Measurements from ENCODE around the gene MAP3K12. TPM values are rescaled to one million over a fixed set of nuclear protein-coding genes. Genes with fewer than 3 reads are reported as not detected.

The MAP3K12 gene
- total and polyA plus RNA-seq, 10 of the 15 experiments (the other 5 are each of a cell fraction or from before 2014, with no cell fraction given) = 0.45 to 14.9 (median 6.9) TPM

DNA sequence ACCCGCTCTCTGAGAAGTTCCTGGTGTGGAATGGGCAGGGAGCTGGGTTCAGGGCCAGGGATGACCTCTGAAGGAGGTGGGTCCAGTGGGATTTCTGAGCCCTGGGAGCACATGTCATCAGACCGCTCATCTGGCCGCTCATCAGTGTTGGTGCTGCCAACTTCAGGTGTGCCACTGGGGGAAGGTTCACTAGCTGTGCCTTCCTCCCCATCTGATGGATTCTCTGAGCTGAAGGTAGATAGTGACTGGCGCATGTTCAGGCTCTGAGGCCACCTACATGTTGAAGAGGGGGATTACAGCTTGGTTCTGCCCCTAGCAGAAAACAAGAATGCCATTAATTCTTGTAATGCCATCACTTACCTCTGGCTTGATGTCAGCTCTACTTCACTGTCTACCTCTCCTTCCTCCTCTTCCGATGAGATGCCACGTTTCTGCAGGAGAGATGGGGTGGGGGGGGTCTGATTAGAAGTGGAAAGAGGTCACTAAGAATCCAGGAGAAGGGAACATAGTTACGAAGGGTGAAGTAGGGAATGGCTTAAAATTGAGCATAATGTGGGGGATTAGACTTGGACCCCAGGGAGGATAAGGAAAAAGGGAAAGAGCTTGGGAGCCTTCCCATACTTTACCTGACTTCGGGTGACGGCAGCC is 17.2 kb downstream of the MAP3K12 start:
- ATAC-seq (peak; percentile 59), FAIRE-seq (no peak), DNase-seq (ENCODE audit: low read depth, low spot score) (no peak)
- intact Hi-C loops (cut with micrococcal nuclease; ENCODE audit: unreplicated experiment) (no loop called here), in situ Hi-C loops (cut with MboI) (no loop called here)
- TF ChIP-seq TAF1 (IDR thresholded peaks at IDR 0.05; ENCODE audit: borderline replicate concordance, low read depth, low read length) = no peak
- TF ChIP-seq, protein P1, sequence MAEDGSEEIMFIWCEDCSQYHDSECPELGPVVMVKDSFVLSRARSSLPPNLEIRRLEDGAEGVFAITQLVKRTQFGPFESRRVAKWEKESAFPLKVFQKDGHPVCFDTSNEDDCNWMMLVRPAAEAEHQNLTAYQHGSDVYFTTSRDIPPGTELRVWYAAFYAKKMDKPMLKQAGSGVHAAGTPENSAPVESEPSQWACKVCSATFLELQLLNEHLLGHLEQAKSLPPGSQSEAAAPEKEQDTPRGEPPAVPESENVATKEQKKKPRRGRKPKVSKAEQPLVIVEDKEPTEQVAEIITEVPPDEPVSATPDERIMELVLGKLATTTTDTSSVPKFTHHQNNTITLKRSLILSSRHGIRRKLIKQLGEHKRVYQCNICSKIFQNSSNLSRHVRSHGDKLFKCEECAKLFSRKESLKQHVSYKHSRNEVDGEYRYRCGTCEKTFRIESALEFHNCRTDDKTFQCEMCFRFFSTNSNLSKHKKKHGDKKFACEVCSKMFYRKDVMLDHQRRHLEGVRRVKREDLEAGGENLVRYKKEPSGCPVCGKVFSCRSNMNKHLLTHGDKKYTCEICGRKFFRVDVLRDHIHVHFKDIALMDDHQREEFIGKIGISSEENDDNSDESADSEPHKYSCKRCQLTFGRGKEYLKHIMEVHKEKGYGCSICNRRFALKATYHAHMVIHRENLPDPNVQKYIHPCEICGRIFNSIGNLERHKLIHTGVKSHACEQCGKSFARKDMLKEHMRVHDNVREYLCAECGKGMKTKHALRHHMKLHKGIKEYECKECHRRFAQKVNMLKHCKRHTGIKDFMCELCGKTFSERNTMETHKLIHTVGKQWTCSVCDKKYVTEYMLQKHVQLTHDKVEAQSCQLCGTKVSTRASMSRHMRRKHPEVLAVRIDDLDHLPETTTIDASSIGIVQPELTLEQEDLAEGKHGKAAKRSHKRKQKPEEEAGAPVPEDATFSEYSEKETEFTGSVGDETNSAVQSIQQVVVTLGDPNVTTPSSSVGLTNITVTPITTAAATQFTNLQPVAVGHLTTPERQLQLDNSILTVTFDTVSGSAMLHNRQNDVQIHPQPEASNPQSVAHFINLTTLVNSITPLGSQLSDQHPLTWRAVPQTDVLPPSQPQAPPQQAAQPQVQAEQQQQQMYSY (CRISPR knock-in tag; IDR thresholded peaks at IDR 0.05) = no peak
- TF ChIP-seq PML (IDR thresholded peaks at IDR 0.05; ENCODE audit: low read length) = peak; percentile 47; the same call in 1 of the 2 replicates
- no peak for TF ChIP-seq CBX3 (IDR thresholded peaks at IDR 0.05; ENCODE audit: borderline replicate concordance, low read depth)
- TF ChIP-seq POLR2A (IDR thresholded peaks at IDR 0.05; ENCODE audit: low read depth, low read length) = 0 out of 2 replicates have a peak, but pooled peaks have one; percentile 22
- TF ChIP-seq, protein P2, sequence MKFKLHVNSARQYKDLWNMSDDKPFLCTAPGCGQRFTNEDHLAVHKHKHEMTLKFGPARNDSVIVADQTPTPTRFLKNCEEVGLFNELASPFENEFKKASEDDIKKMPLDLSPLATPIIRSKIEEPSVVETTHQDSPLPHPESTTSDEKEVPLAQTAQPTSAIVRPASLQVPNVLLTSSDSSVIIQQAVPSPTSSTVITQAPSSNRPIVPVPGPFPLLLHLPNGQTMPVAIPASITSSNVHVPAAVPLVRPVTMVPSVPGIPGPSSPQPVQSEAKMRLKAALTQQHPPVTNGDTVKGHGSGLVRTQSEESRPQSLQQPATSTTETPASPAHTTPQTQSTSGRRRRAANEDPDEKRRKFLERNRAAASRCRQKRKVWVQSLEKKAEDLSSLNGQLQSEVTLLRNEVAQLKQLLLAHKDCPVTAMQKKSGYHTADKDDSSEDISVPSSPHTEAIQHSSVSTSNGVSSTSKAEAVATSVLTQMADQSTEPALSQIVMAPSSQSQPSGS (IDR thresholded peaks at IDR 0.05; ENCODE audit: low read length) = 0 out of 2 replicates have a peak, but pooled peaks have one; percentile 44
- TF ChIP-seq ZZZ3 (IDR thresholded peaks at IDR 0.05; ENCODE audit: control insufficient read depth, insufficient read length, low read depth) = no peak
- 0 out of 2 replicates have a peak, but pooled peaks have one; percentile 39 for TF ChIP-seq MTA3 (IDR thresholded peaks at IDR 0.05; ENCODE audit: borderline replicate concordance, low read length)
- peak; percentile 62 for TF ChIP-seq POLR2AphosphoS5 (IDR thresholded peaks at IDR 0.05; ENCODE audit: low read length)
- 0 out of 2 replicates have a peak, but pooled peaks have one; percentile 11 for TF ChIP-seq RAD21 (IDR thresholded peaks at IDR 0.05; ENCODE audit: insufficient read depth, low read depth, low read length)
- TF ChIP-seq, protein P3, sequence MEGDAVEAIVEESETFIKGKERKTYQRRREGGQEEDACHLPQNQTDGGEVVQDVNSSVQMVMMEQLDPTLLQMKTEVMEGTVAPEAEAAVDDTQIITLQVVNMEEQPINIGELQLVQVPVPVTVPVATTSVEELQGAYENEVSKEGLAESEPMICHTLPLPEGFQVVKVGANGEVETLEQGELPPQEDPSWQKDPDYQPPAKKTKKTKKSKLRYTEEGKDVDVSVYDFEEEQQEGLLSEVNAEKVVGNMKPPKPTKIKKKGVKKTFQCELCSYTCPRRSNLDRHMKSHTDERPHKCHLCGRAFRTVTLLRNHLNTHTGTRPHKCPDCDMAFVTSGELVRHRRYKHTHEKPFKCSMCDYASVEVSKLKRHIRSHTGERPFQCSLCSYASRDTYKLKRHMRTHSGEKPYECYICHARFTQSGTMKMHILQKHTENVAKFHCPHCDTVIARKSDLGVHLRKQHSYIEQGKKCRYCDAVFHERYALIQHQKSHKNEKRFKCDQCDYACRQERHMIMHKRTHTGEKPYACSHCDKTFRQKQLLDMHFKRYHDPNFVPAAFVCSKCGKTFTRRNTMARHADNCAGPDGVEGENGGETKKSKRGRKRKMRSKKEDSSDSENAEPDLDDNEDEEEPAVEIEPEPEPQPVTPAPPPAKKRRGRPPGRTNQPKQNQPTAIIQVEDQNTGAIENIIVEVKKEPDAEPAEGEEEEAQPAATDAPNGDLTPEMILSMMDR (IDR thresholded peaks at IDR 0.05 in 2 of 3, conservative IDR thresholded peaks at IDR 0.05 in 1 of 3; ENCODE audit: control insufficient read depth in 2 of 3, extremely low read depth in 1 of 3, insufficient read depth in 1 of 3, low read depth in 3 of 3, low read length in 3 of 3) = peak in 2 of 3 experiments; percentile 31 to 35; a peak in 3 of 6 replicates
- no peak for TF ChIP-seq PAX8 (IDR thresholded peaks at IDR 0.05)
- Histone ChIP-seq H3K9me3 (replicated peaks; ENCODE audit: control insufficient read depth, insufficient read depth, low read length) (no peaks in the 10 kb centered on the region), H3K36me3 (ENCODE audit: control insufficient read depth in 2 of 2, insufficient read depth in 2 of 2, low read length in 1 of 2) (peaks cover 38 to 52% of the 10 kb centered on the region in 2 experiments), H3K4me1 (ENCODE audit: control insufficient read depth, insufficient read depth, low read length) (no peaks in the 10 kb centered on the region), H4K20me1 (ENCODE audit: control insufficient read depth, insufficient read depth) (no peaks in the 10 kb centered on the region), H3K27me3 (replicated peaks in 1 of 2; ENCODE audit: control insufficient read depth in 2 of 2, insufficient read depth in 2 of 2, low read length in 1 of 2) (no peaks in the 10 kb centered on the region), H3K4me3 (no peak overlapping the region), H3K4me2 (ENCODE audit: control insufficient read depth, insufficient read depth) (no peak overlapping the region), H3K79me2 (ENCODE audit: control insufficient read depth, insufficient read depth, low read length) (no peaks in the 10 kb centered on the region), H2AFZ (ENCODE audit: control insufficient read depth, low read depth, low read length) (no peak overlapping the region), H3K9ac (ENCODE audit: control insufficient read depth, insufficient read depth, low read length) (no peak overlapping the region), H3K27ac (ENCODE audit: control insufficient read depth, insufficient read depth) (no peak overlapping the region)
- WGBS (ENCODE audit: insufficient coverage, insufficient replicate concordance, low lambda C conversion rate, missing lambda C conversion rate) = 83% methylated on average over 9 of the region's 9 CpGs
- no TSS peak for BruUV-seq (replicated peaks)
- ChIA-PET CTCF (interaction anchor here (0.7 to 3.5 kb wide), 7 partner anchors 9 to 403 kb away, joined by 3 to 13 read pairs (median 5); partner anchors contain the start of genes MAP3K12 and SPRYD3), POLR2A (interaction anchor here (0.6 to 1.6 kb wide), 8 partner anchors 9 to 751 kb away, joined by 3 to 6 read pairs (median 4); no protein-coding TSS in a partner anchor), RAD21 (ENCODE audit: unreplicated experiment) (interaction anchor here (1.4 kb wide), 2 partner anchors 11 to 26 kb away, joined by 3 to 4 read pairs; no protein-coding TSS in a partner anchor), SMC1A (ENCODE audit: uncharacterized antibody, unreplicated experiment) (interaction anchor here (0.6 to 2.3 kb wide), 7 partner anchors 9 to 130 kb away, joined by 3 to 6 read pairs (median 3); no protein-coding TSS in a partner anchor)
